IPS DF 4.7 (cell line): ENCODE data around the gene ZSCAN20.

ENCODE experiments used
- DNase-seq: peaks from one replicate; pipeline ENCODE4 v3.0.0-alpha.2; 2013; ENCODE audit warnings: low spot score; ENCODE audit errors: extremely low read depth

Gene ZSCAN20

DNA sequence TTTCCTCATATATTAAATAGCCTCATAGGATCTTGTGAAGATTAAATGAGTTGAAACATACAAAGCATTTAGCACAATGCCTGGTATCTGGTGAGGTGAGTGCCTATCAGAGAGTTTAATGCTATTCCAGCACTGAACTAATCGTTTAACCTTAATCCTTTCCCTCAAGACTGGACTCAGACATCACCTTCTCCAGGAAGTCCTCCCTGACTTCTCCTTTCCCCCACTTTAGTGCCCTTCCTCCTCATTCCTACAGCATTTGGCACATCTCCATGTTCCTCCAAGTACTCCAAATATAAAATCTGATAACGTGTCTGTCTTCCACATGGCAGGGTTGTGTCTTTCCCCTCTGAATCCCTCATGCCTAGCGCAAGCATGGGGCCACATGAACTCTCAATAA, 59.8 kb downstream of the ZSCAN20 start:
- DNase-seq = no peak

DNA sequence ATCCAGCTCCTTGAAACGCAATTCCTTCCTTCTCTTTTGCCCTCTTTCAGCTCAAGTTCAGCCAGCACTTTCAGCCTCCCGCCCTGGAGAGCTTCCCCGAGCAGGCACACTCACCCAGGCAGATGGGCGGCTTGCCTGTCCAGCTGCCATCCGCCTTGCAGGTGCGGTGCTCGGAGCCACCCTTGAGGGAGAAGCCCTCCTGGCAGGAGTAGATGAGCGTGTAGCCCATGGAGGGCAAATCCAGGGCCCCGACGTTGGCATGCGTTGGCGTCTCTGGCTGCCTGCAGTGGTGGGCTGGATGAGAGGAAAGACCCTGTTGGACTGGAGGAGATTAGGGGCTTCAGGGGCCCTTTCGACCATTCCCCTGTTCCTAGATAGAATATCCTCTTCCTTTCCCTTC, 60.5 kb downstream of the ZSCAN20 start:
- no peak for DNase-seq

DNA sequence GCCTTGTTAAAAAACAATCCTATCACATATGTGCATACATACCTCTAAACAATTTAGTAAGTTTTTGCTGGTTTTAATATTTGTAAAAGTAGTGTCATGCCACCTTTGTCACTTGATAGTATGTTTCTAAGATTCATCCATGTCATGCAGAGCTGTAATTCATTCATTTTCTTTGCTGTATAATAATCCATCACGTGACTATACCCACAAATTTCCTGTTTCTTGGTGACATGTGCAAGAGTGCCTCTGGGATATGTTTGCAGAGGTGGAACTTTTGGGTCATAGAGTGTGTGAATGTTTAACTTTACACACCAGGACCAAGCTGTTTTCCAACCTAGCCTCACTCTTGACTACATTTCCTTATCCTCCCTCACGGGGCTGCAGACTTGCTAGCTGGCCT, 62.9 kb downstream of the ZSCAN20 start:
- DNase-seq = no peak

DNA sequence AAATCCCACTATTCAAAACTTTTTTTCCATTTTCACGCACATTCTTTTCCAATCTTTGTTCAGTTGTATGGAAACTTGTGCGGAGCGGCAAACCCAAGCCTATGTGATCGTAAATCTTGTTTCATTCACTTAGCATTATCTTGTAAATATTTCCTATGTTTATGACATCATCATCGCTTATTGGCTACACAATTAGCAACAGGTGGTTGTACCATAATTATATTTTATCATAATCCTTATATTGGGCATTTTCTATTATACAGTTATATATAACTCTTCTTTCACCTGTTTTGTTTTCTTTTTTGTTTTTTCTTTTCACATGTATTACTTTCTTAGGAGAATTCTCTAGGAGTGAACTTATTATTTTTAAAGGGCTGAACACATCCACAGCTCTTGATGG, 65.4 kb downstream of the ZSCAN20 start:
- no peak for DNase-seq

DNA sequence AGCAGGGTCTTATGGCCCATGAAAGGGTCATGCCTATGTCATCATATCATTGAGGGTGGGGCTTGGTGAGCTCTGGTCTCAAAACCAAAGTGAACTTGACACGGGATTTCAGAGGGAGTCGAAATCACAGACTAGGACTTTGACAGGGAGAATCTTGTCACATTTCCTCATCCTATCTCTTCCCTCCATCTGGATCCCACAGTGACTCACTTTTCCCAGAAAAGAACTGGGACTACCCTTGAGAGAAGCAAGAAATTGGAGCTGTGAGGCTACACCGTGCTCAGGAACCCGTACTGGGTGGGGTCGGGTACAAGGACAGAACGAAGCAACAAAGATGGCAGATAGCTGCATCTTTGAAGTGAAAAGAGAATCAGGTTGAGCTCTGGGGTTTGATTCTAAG, 69.5 kb downstream of the ZSCAN20 start:
- DNase-seq = no peak
